HCT116 (cell line): ENCODE data around the gene CHID1. TPM values are rescaled to one million over a fixed set of nuclear protein-coding genes. Genes with fewer than 3 reads are reported as not detected.

ENCODE experiments used
- ATAC-seq: fragments of 200-7000 bp; cut with Tn5 transposase; 2 replicates; pipeline ENCODE4 v1.9.1; 2020; ENCODE audit warnings: mild to moderate bottlenecking, moderate library complexity
- BruUV-seq: library from RNA; stranded (reverse); fragments of 400-500 nt; replicated peaks from 2 replicates; lab custom pipeline; 2021; lab: Mats Ljungman, UMichigan
- CTCF ChIA-PET: fragments of 300-600 bp; sonication (Branson Sonifier 250); formaldehyde crosslinking; loops from one replicate; lab custom pipeline; 2021; ENCODE audit warnings: antibody characterized with exemption; lab: Charles Lee
- POLR2A ChIA-PET: fragments of 300-600, 350-600 bp; sonication (Branson Sonifier 250); formaldehyde crosslinking; loops from one replicate; lab custom pipeline; 2021; ENCODE audit warnings: antibody characterized with exemption; lab: Charles Lee
- RAD21 ChIA-PET, 2 experiments: fragments of 300-600 bp; sonication (Branson Sonifier 250); formaldehyde crosslinking; loops; one replicate each; lab custom pipeline; 2023; ENCODE audit warnings: low total read pairs in 2 of 2; ENCODE audit not compliant: uncharacterized antibody in 2 of 2, unreplicated experiment in 2 of 2, low non-redundant PET in 1 of 2; lab: Charles Lee
- DNase-seq: peaks from one replicate; pipeline ENCODE4 v3.0.0-alpha.2; 2010; ENCODE audit warnings: low read depth, low spot score
- H2AFZ ChIP-seq: fragments of 200-600 bp; shearing (Covaris generic), sonication (generic); 2 replicates; pipeline ENCODE4 v1.6.1; 2017; ENCODE audit warnings: low read depth, mixed run types, mixed read lengths, antibody characterized with exemption, low read length; ENCODE audit not compliant: poor library complexity, severe bottlenecking
- H3K27ac ChIP-seq: 2 replicates; pipeline ENCODE4 v1.5.1; 2012; ENCODE audit warnings: low read depth, low read length
- H3K27me3 ChIP-seq: fragments of 200-600 bp; sonication (generic); 2 replicates; pipeline ENCODE4 v1.6.1; 2016; ENCODE audit warnings: mixed run types, low read length, mixed read lengths; ENCODE audit not compliant: insufficient read depth
- H3K36me3 ChIP-seq, 2 experiments: fragments of 200-500 bp in 1 of 2; fragments of 200-600 bp in 1 of 2; sonication (Bioruptor generic) in 1 of 2; sonication (generic) in 1 of 2; 2 replicates each; pipeline versions ENCODE4 v1.5.1 to v1.6.1; 2014 to 2016; ENCODE audit warnings: low read length in 2 of 2, inconsistent platforms in 1 of 2, mixed read lengths in 1 of 2, mixed run types in 1 of 2; ENCODE audit not compliant: insufficient read depth in 2 of 2, control insufficient read depth in 1 of 2
- H3K4me1 ChIP-seq, 2 experiments: fragments of 200-600 bp in 1 of 2; sonication (generic) in 1 of 2; 2 replicates each; pipeline versions ENCODE4 v1.5.1 to v1.6.1; 2012 to 2017; ENCODE audit warnings: low read length in 2 of 2, inconsistent platforms in 1 of 2, mild to moderate bottlenecking in 1 of 2, mixed read lengths in 1 of 2, mixed run types in 1 of 2, moderate library complexity in 1 of 2; ENCODE audit not compliant: insufficient read depth in 2 of 2, control insufficient read depth in 1 of 2
- H3K4me2 ChIP-seq: fragments of 200-600 bp; sonication (generic); 2 replicates; pipeline ENCODE4 v1.6.1; 2017; ENCODE audit warnings: mixed run types, low read length, mixed read lengths
- H3K4me3 ChIP-seq, 2 experiments: fragments of 200-600 bp in 1 of 2; sonication (generic) in 1 of 2; replicated peaks in 1 of 2; 2 replicates each; pipeline ENCODE4 v1.5.1; 2011 to 2016; ENCODE audit warnings: low read length in 2 of 2, control low read depth in 1 of 2, low read depth in 1 of 2, mild to moderate bottlenecking in 1 of 2, mixed read lengths in 1 of 2, mixed run types in 1 of 2
- H3K79me2 ChIP-seq: fragments of 200-600 bp; sonication (generic); 2 replicates; pipeline ENCODE4 v1.6.1; 2017; ENCODE audit warnings: mild to moderate bottlenecking, mixed run types, low read length, moderate library complexity, mixed read lengths; ENCODE audit not compliant: insufficient read depth
- H3K9ac ChIP-seq: fragments of 200-600 bp; sonication (generic); 2 replicates; pipeline ENCODE4 v1.6.1; 2016; ENCODE audit warnings: low read length, mixed read lengths
- H3K9me2 ChIP-seq: fragments of 200-600 bp; sonication (generic), shearing (Covaris generic); 2 replicates; pipeline ENCODE4 v1.6.1; 2017; ENCODE audit warnings: mixed run types, mild to moderate bottlenecking, moderate library complexity; ENCODE audit not compliant: insufficient read depth
- H3K9me3 ChIP-seq, 2 experiments: fragments of 200-500 bp in 1 of 2; fragments of 200-600 bp in 1 of 2; sonication (Bioruptor generic) in 1 of 2; sonication (generic) in 1 of 2; 2 replicates each; pipeline ENCODE4 v1.6.1; 2014 to 2017; ENCODE audit warnings: low read length in 2 of 2, mixed read lengths in 2 of 2, inconsistent platforms in 1 of 2, low read depth in 1 of 2, mild to moderate bottlenecking in 1 of 2, mixed run types in 1 of 2, moderate library complexity in 1 of 2; ENCODE audit not compliant: control insufficient read depth in 1 of 2, insufficient read depth in 1 of 2
- H4K20me1 ChIP-seq: fragments of 200-600 bp; sonication (generic), shearing (Covaris generic); 2 replicates; pipeline ENCODE4 v1.6.1; 2017; ENCODE audit warnings: mixed run types, mild to moderate bottlenecking, moderate library complexity; ENCODE audit not compliant: insufficient read depth
- CBX3 ChIP-seq: IDR thresholded peaks from 2 replicates; pipeline ENCODE4 v1.6.1; 2012; ENCODE audit warnings: low read depth
- EGR1 ChIP-seq: IDR thresholded peaks from 2 replicates; pipeline ENCODE4 v1.6.1; 2012; ENCODE audit warnings: low read depth
- EZH2 ChIP-seq: fragments of 200-600 bp; sonication (generic); IDR thresholded peaks from 2 replicates; pipeline ENCODE4 v1.6.1; 2017; ENCODE audit warnings: antibody characterized with exemption, mixed run types
- JUND ChIP-seq: IDR thresholded peaks from 2 replicates; pipeline ENCODE4 v1.6.1; 2012
- REST ChIP-seq: IDR thresholded peaks from 2 replicates; pipeline ENCODE4 v1.6.1; 2012; ENCODE audit warnings: low read depth
- SRF ChIP-seq: IDR thresholded peaks from 2 replicates; pipeline ENCODE4 v1.6.1; 2012; ENCODE audit warnings: low read depth
- YY1 ChIP-seq: IDR thresholded peaks from 2 replicates; pipeline ENCODE4 v1.6.1; 2011; ENCODE audit warnings: low read length, low read depth, moderate library complexity, mild to moderate bottlenecking; ENCODE audit not compliant: insufficient replicate concordance; ENCODE audit errors: extremely low read depth
- ZNF274 ChIP-seq: fragments of 200-500 bp; sonication (Bioruptor generic); IDR thresholded peaks from 2 replicates; pipeline ENCODE4 v1.6.1; 2014; ENCODE audit warnings: mild to moderate bottlenecking, low read depth, low read length, inconsistent platforms
- intact Hi-C: fragments of 100-400 bp; cut with micrococcal nuclease; formaldehyde crosslinking; loops from 2 replicates; pipeline ENCODE4 v1.10.0; 2022
- total RNA-seq: library from RNA; stranded (reverse); gene quantifications from one replicate; pipeline ENCODE4 v1.2.1, GENCODE V29; 2021; ENCODE audit not compliant: unreplicated experiment
- TF ChIP-seq, protein P1 (sequence below): IDR thresholded peaks from 2 replicates; pipeline ENCODE4 v1.6.1; 2012
- TF ChIP-seq, protein P2 (sequence below): IDR thresholded peaks from 2 replicates; pipeline ENCODE4 v1.6.1; 2012

Gene CHID1
- total RNA-seq, 1 experiment from 2014 or later = 102 TPM

DNA sequence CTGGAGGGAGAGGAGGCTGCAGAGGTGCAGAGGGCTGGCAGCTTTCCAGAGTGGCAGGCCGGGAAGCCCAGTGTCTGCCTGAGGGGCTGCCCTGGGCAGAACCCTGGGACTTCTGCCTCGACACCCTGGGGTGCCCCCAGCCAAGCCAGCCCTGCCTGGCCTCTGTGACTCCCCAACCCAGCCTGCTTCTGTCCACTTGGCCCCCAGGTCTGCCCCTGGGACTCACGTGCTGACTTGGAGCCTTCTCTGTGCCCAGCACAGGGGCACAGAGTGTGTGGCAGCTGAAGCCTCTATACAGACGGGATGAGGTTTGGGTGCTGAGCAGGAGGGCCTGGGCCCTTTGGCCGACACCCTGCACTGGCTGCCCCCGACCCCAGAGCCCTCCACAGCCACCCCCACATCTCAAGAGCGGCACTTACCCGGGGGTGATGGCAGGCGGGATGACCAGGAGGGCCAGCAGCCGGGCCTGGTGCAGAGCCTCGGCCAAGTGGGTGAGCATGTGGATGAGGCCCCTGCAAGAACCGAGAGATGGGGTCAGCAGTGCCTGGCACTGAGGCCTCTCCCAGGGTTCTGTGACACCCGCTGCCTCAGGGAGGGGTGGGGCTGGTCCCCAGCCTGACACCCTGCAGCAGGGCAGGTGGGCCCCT, 17.5 kb downstream of the CHID1 start:
- H4K20me1 ChIP-seq = no peaks in the 10 kb centered on the region
- no peak overlapping the region for H3K4me2 ChIP-seq
- ChIA-PET CTCF (no interaction called here), RAD21 (no interaction called here), POLR2A (interaction anchor here (0.7 kb wide), 1 partner anchor 45 kb away, joined by 4 read pairs; no protein-coding TSS in a partner anchor)
- H3K36me3 ChIP-seq = no peaks in the 10 kb centered on the region; a peak in 1 of 4 replicates
- no peaks in the 10 kb centered on the region for H3K9me3 ChIP-seq
- intact Hi-C loops = no loop called here
- H3K9ac ChIP-seq = no peak overlapping the region
- no peak for DNase-seq
- H3K4me1 ChIP-seq = peaks cover 5 to 7% of the 10 kb centered on the region in 2 experiments; a peak in 3 of 4 replicates
- no TSS peak for BruUV-seq
- no peak overlapping the region for H2AFZ ChIP-seq
- no peaks in the 10 kb centered on the region for H3K9me2 ChIP-seq
- H3K27me3 ChIP-seq = no peaks in the 10 kb centered on the region
- ATAC-seq = no peak
- no peak overlapping the region for H3K4me3 ChIP-seq
- H3K27ac ChIP-seq = no peak overlapping the region
- no peak for TF ChIP-seq JUND
- TF ChIP-seq, protein P1, sequence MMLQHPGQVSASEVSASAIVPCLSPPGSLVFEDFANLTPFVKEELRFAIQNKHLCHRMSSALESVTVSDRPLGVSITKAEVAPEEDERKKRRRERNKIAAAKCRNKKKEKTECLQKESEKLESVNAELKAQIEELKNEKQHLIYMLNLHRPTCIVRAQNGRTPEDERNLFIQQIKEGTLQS = no peak
- no peak for TF ChIP-seq EZH2
- TF ChIP-seq REST = no peak
- TF ChIP-seq EGR1 = no peak
- no peak for TF ChIP-seq SRF
- TF ChIP-seq CBX3 = no peak
- TF ChIP-seq YY1 = no peak
- TF ChIP-seq ZNF274 = no peak
- TF ChIP-seq, protein P2, sequence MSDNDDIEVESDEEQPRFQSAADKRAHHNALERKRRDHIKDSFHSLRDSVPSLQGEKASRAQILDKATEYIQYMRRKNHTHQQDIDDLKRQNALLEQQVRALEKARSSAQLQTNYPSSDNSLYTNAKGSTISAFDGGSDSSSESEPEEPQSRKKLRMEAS = no peak
- H3K79me2 ChIP-seq = no peaks in the 10 kb centered on the region
